GM12891 (cell line): ENCODE data around the gene FAM50B.
"Not testable (repeated sequence)": the region's sequence is repeated elsewhere in the genome, so short reads cannot be mapped to it uniquely, and the experiment has no call there.

Source experiments
- DNase-seq: peaks from one replicate; pipeline ENCODE4 v3.0.0; 2011; ENCODE audit warnings: low spot score; ENCODE audit not compliant: insufficient read length
- FAIRE-seq: peaks from 2 replicates; lab custom pipeline; 2011; peaks lifted over from hg19 to GRCh38; lab: Jason Lieb, UNC
- PAX5 ChIP-seq: IDR thresholded peaks from 2 replicates; pipeline ENCODE4 v1.6.1; 2011; ENCODE audit warnings: low read length, moderate library complexity, mild to moderate bottlenecking; ENCODE audit not compliant: insufficient read depth, severe bottlenecking
- POLR2A ChIP-seq: IDR thresholded peaks from 2 replicates; pipeline ENCODE4 v1.6.1; 2011; ENCODE audit warnings: low read depth, low read length, control low read depth
- POLR2AphosphoS5 ChIP-seq: IDR thresholded peaks from 2 replicates; pipeline ENCODE4 v1.6.1; 2011; ENCODE audit warnings: low read depth, low read length, control low read depth
- POU2F2 ChIP-seq: IDR thresholded peaks from 2 replicates; pipeline ENCODE4 v1.6.1; 2011; ENCODE audit warnings: low read depth, mild to moderate bottlenecking, control low read depth, low read length, moderate library complexity
- SPI1 ChIP-seq: IDR thresholded peaks from 2 replicates; pipeline ENCODE4 v1.6.1; 2011; ENCODE audit warnings: low read depth, low read length, control low read depth
- TAF1 ChIP-seq: IDR thresholded peaks from 2 replicates; pipeline ENCODE4 v1.6.1; 2011; ENCODE audit warnings: low read depth, low read length, control low read depth

FAM50B gene

GRCh38 chr6:3859878-3860552 is 10.8 kb downstream of the FAM50B start:
- FAIRE-seq: no peak
- no peak for DNase-seq
- TF ChIP-seq SPI1: no peak

GRCh38 chr6:3861424-3861823 is 12.3 kb downstream of the FAM50B start:
- DNase-seq (no peak), FAIRE-seq (no peak)
- TF ChIP-seq PAX5 (no peak), POLR2A (no peak)

GRCh38 chr6:3862038-3862437 is 12.9 kb downstream of the FAM50B start:
- TF ChIP-seq POLR2A: no peak
- no peak for TF ChIP-seq TAF1
- no peak for TF ChIP-seq POLR2AphosphoS5
- no peak for TF ChIP-seq SPI1
- DNase-seq: no peak

GRCh38 chr6:3863322-3863721 is 14.1 kb downstream of the FAM50B start:
- not testable (repeated sequence) for FAIRE-seq, DNase-seq

More at GRCh38 chr6:3862038-3862437, 12.9 kb downstream of the FAM50B start:
- FAIRE-seq: no peak

- DNase-seq (no peak), FAIRE-seq (no peak)
- TF ChIP-seq POLR2A (no peak), POU2F2 (no peak), TAF1 (no peak), POLR2AphosphoS5 (no peak), PAX5 (no peak), SPI1 (no peak)
These were observed 16.3 kb downstream of the FAM50B start for GRCh38 chr6:3865463-3865862.

- no peak for TF ChIP-seq POLR2A
- no peak for FAIRE-seq
- DNase-seq: no peak
These were observed 18.7 kb downstream of the FAM50B start for GRCh38 chr6:3867641-3868502.

- FAIRE-seq: no peak
- TF ChIP-seq POU2F2: no peak
- no peak for DNase-seq
These were observed 19.4 kb downstream of the FAM50B start for GRCh38 chr6:3868544-3868943.

GRCh38 chr6:3869284-3869631 is 20.1 kb downstream of the FAM50B start:
- TF ChIP-seq POLR2AphosphoS5: no peak
- no peak for TF ChIP-seq SPI1
- TF ChIP-seq TAF1: no peak
- no peak for TF ChIP-seq POLR2A
- no peak for TF ChIP-seq POU2F2
- TF ChIP-seq PAX5: no peak
- FAIRE-seq (no peak), DNase-seq (no peak)

GRCh38 chr6:3869632-3870527 is 20.7 kb downstream of the FAM50B start:
- FAIRE-seq (no peak), DNase-seq (no peak)
- TF ChIP-seq POLR2AphosphoS5: no peak
- no peak for TF ChIP-seq TAF1
- TF ChIP-seq SPI1: no peak

GRCh38 chr6:3870528-3870925 is 21.4 kb downstream of the FAM50B start:
- no peak for DNase-seq
- TF ChIP-seq TAF1 (no peak), POLR2A (no peak), POLR2AphosphoS5 (no peak), POU2F2 (no peak), SPI1 (no peak), PAX5 (no peak)
- no peak for FAIRE-seq

GRCh38 chr6:3871515-3871914 is 22.3 kb downstream of the FAM50B start:
- FAIRE-seq (no peak), DNase-seq (no peak)
- TF ChIP-seq TAF1 (no peak), POLR2AphosphoS5 (no peak), POU2F2 (no peak), POLR2A (no peak), PAX5 (no peak), SPI1 (no peak)
